Measurements from ENCODE around the gene AK8. TPM values are rescaled to one million over a fixed set of nuclear protein-coding genes. Genes with fewer than 3 reads are reported as not detected.

Gene AK8
- total RNA-seq, 3 donors from 2014 or later (not counting 1 experiment from before 2014, with no cell fraction given): 0.14 to 0.21 (median 0.18) TPM

GRCh38 chr9:132869266-132869665 lies 8.8 kb downstream of the AK8 start:
- ATAC-seq (no peak), DNase-seq (no peak)
- Histone ChIP-seq H3K36me3 (ENCODE audit: control insufficient read depth, insufficient read depth, low read length) (no peaks in the 10 kb centered on the region), H3K4me1 (ENCODE audit: control insufficient read depth, insufficient read depth, low read length) (peaks cover 5% of the 10 kb centered on the region), H3K27me3 (ENCODE audit: control insufficient read depth, insufficient read depth, low read length) (no peaks in the 10 kb centered on the region), H3K27ac (ENCODE audit: low read length) (no peak overlapping the region), H3K9me3 (ENCODE audit: control insufficient read depth, insufficient read depth, low read length) (no peaks in the 10 kb centered on the region), H3K4me3 (ENCODE audit: low read length) (no peak overlapping the region)
- Mint-ChIP-seq H3K27ac (no peak overlapping the region), H3K4me1 (peaks cover 5 to 6% of the 10 kb centered on the region in 2 donors), H3K36me3 (no peaks in the 10 kb centered on the region), H3K27me3 (ENCODE audit: low read depth in 2 of 2) (no peaks in the 10 kb centered on the region), H3K4me3 (no peak overlapping the region), H3K9me3 (no peaks in the 10 kb centered on the region)
- TF ChIP-seq CTCF (IDR thresholded peaks at IDR 0.05): no peak
- intact Hi-C loops (cut with micrococcal nuclease): no loop called here
- WGBS (ENCODE audit: insufficient coverage): 95% methylated on average over 9 of the region's 9 CpGs

- no peaks in the 10 kb centered on the region for H3K36me3 Mint-ChIP-seq
- 91% methylated on average over 8 of the region's 8 CpGs for WGBS (ENCODE audit: insufficient coverage)
- no peak overlapping the region for H3K27ac Mint-ChIP-seq
- no peak for TF ChIP-seq CTCF (IDR thresholded peaks at IDR 0.05)
- no peak overlapping the region for H3K4me3 Mint-ChIP-seq
- no peaks in the 10 kb centered on the region for H3K4me1 Mint-ChIP-seq
- Histone ChIP-seq H3K27ac (ENCODE audit: low read length) (no peak overlapping the region), H3K4me3 (ENCODE audit: low read length) (no peak overlapping the region), H3K27me3 (ENCODE audit: control insufficient read depth, insufficient read depth, low read length) (no peaks in the 10 kb centered on the region), H3K9me3 (ENCODE audit: control insufficient read depth, insufficient read depth, low read length) (no peaks in the 10 kb centered on the region), H3K4me1 (ENCODE audit: control insufficient read depth, insufficient read depth, low read length) (no peaks in the 10 kb centered on the region), H3K36me3 (ENCODE audit: control insufficient read depth, insufficient read depth, low read length) (no peaks in the 10 kb centered on the region)
- H3K9me3 Mint-ChIP-seq: no peaks in the 10 kb centered on the region
- DNase-seq: no peak
- ATAC-seq: no peak
- H3K27me3 Mint-ChIP-seq (ENCODE audit: low read depth in 2 of 2): no peaks in the 10 kb centered on the region
- intact Hi-C loops (cut with micrococcal nuclease): no loop called here
Measured at GRCh38 chr9:132866898-132867297, 11.2 kb downstream of the AK8 start.

- H3K36me3 ChIP-seq (ENCODE audit: control insufficient read depth, insufficient read depth, low read length): no peaks in the 10 kb centered on the region
- intact Hi-C loops (cut with micrococcal nuclease): no loop called here
Measured at GRCh38 chr9:132864691-132865090, 13.4 kb downstream of the AK8 start.

More at GRCh38 chr9:132864691-132865090, 13.4 kb downstream of the AK8 start:
- no peaks in the 10 kb centered on the region for H3K4me1 ChIP-seq (ENCODE audit: control insufficient read depth, insufficient read depth, low read length)
- no peaks in the 10 kb centered on the region for H3K27me3 ChIP-seq (ENCODE audit: control insufficient read depth, insufficient read depth, low read length)
- TF ChIP-seq CTCF (IDR thresholded peaks at IDR 0.05): no peak
- no peaks in the 10 kb centered on the region for H3K27me3 Mint-ChIP-seq (ENCODE audit: low read depth in 2 of 2)
- no peaks in the 10 kb centered on the region for H3K9me3 ChIP-seq (ENCODE audit: control insufficient read depth, insufficient read depth, low read length)
- DNase-seq (no peak), ATAC-seq (no peak)
- H3K27ac ChIP-seq (ENCODE audit: low read length): no peak overlapping the region
- 74% methylated on average over 8 of the region's 8 CpGs for WGBS (ENCODE audit: insufficient coverage)
- H3K4me3 ChIP-seq (ENCODE audit: low read length): no peak overlapping the region
- no peaks in the 10 kb centered on the region for H3K36me3 Mint-ChIP-seq
- no peak overlapping the region for H3K4me3 Mint-ChIP-seq
- H3K9me3 Mint-ChIP-seq: no peaks in the 10 kb centered on the region
- no peak overlapping the region for H3K27ac Mint-ChIP-seq
- H3K4me1 Mint-ChIP-seq: no peaks in the 10 kb centered on the region

All from natural killer cell (primary cell).